ENCODE measurements around the gene FOSL2.

The FOSL2 gene

GRCh38 chr2:28399289-28399688 lies 6.6 kb downstream of the FOSL2 start:
- ChIA-PET CTCF (interaction anchor here (1.1 kb wide), 1 partner anchor 193 kb away, joined by 3 read pairs; no protein-coding TSS in a partner anchor), POLR2A (no interaction called here)
- no peak for DNase-seq (ENCODE audit: extremely low spot score)
- no peak for TF ChIP-seq ELF4 (IDR thresholded peaks at IDR 0.05)

- ChIA-PET CTCF (interaction anchor here (0.6 to 1.1 kb wide), 2 partner anchors 193 to 639 kb away, joined by 3 read pairs; no protein-coding TSS in a partner anchor), POLR2A (no interaction called here)
- no peak for TF ChIP-seq TARDBP (IDR thresholded peaks at IDR 0.05)
- no peak for TF ChIP-seq HDGF (IDR thresholded peaks at IDR 0.05; ENCODE audit: borderline replicate concordance)
- no peak for TF ChIP-seq L3MBTL2 (conservative IDR thresholded peaks at IDR 0.05)
- TF ChIP-seq FOXM1 (IDR thresholded peaks at IDR 0.05; ENCODE audit: borderline replicate concordance): no peak
- TF ChIP-seq BHLHE40 (IDR thresholded peaks at IDR 0.05; ENCODE audit: borderline replicate concordance): no peak
- TF ChIP-seq FOXA1 (IDR thresholded peaks at IDR 0.05): no peak
- no peak for TF ChIP-seq SUZ12 (IDR thresholded peaks at IDR 0.05)
- no peak for TF ChIP-seq LEF1 (IDR thresholded peaks at IDR 0.05; ENCODE audit: borderline replicate concordance)
- no peak for TF ChIP-seq SP1 (IDR thresholded peaks at IDR 0.05)
- TF ChIP-seq ZNF384 (IDR thresholded peaks at IDR 0.05): no peak
- no peak for TF ChIP-seq CTBP1 (IDR thresholded peaks at IDR 0.05; ENCODE audit: borderline replicate concordance)
- TF ChIP-seq ELF4 (IDR thresholded peaks at IDR 0.05): no peak
- TF ChIP-seq NFRKB (IDR thresholded peaks at IDR 0.05): no peak
- TF ChIP-seq ARNT (IDR thresholded peaks at IDR 0.05): no peak
- TF ChIP-seq, protein P1, sequence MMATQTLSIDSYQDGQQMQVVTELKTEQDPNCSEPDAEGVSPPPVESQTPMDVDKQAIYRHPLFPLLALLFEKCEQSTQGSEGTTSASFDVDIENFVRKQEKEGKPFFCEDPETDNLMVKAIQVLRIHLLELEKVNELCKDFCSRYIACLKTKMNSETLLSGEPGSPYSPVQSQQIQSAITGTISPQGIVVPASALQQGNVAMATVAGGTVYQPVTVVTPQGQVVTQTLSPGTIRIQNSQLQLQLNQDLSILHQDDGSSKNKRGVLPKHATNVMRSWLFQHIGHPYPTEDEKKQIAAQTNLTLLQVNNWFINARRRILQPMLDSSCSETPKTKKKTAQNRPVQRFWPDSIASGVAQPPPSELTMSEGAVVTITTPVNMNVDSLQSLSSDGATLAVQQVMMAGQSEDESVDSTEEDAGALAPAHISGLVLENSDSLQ (IDR thresholded peaks at IDR 0.05): no peak
- no peak for DNase-seq (ENCODE audit: extremely low spot score)
These were observed 7.3 kb downstream of the FOSL2 start for GRCh38 chr2:28399956-28400355.

DNA sequence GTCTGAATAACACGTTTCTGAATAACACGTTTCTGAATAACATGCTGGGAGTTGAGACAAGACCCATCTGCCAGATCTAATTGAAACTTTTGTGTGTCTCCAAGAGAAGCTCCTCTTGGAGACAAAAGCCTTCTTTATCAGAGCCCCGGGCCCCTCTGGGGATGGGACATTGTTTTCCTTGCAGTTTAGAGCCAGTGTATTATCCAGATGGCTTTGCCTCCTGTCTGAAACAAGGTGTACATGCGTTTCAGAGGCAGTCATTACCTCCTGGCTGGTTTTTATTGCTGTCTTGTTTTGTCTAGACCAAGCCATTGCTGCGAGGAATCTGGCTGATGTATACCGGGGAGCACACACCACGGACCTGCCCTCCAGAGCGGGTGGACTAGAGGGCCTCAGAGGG lies 7.8 kb downstream of the FOSL2 start:
- POLR2A ChIA-PET: no interaction called here
- DNase-seq (ENCODE audit: extremely low spot score): no peak
- TF ChIP-seq L3MBTL2 (conservative IDR thresholded peaks at IDR 0.05) (no peak), LEF1 (IDR thresholded peaks at IDR 0.05; ENCODE audit: borderline replicate concordance) (no peak), BHLHE40 (IDR thresholded peaks at IDR 0.05; ENCODE audit: borderline replicate concordance) (no peak), ZNF384 (IDR thresholded peaks at IDR 0.05) (no peak), SUZ12 (IDR thresholded peaks at IDR 0.05) (no peak), FOXK2 (IDR thresholded peaks at IDR 0.05) (no peak), FOXM1 (IDR thresholded peaks at IDR 0.05; ENCODE audit: borderline replicate concordance) (no peak), TARDBP (IDR thresholded peaks at IDR 0.05) (no peak), ARNT (IDR thresholded peaks at IDR 0.05) (no peak)
- TF ChIP-seq, protein P1 (IDR thresholded peaks at IDR 0.05): no peak
- CTCF ChIA-PET: interaction anchor here (0.6 to 1.1 kb wide), 2 partner anchors 192 to 639 kb away, joined by 3 read pairs; no protein-coding TSS in a partner anchor

DNA sequence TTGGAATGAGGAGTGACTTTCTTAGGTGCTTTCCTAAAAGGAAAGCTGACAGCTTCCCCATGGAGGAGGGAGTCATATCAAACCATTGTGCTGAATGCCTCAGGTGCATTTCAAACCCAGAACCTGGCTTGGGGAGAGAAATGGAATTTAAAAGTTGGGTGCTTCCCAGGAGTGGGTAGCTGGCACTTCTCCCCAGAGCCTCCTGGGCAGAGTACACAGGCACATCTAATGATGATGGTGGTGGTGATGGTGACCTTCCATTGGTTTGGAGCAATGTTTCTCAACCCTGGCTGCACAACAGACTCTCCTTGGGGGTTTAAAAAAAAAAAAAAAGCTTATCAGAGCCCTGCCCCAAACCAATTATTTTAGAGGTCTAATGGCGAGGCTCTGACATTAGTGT lies 8.3 kb downstream of the FOSL2 start:
- TF ChIP-seq SP1 (IDR thresholded peaks at IDR 0.05) (no peak), HDGF (IDR thresholded peaks at IDR 0.05; ENCODE audit: borderline replicate concordance) (no peak), SUZ12 (IDR thresholded peaks at IDR 0.05) (no peak), LEF1 (IDR thresholded peaks at IDR 0.05; ENCODE audit: borderline replicate concordance) (no peak), CTBP1 (IDR thresholded peaks at IDR 0.05; ENCODE audit: borderline replicate concordance) (no peak), BHLHE40 (IDR thresholded peaks at IDR 0.05; ENCODE audit: borderline replicate concordance) (no peak), FOXA1 (IDR thresholded peaks at IDR 0.05) (no peak), NFRKB (IDR thresholded peaks at IDR 0.05) (no peak), ZNF384 (IDR thresholded peaks at IDR 0.05) (no peak), ELF4 (IDR thresholded peaks at IDR 0.05) (no peak), ARNT (IDR thresholded peaks at IDR 0.05) (no peak), TARDBP (IDR thresholded peaks at IDR 0.05) (no peak), FOXM1 (IDR thresholded peaks at IDR 0.05; ENCODE audit: borderline replicate concordance) (no peak)
- TF ChIP-seq, protein P1 (IDR thresholded peaks at IDR 0.05): no peak
- POLR2A ChIA-PET: no interaction called here
- CTCF ChIA-PET: interaction anchor here (0.6 to 0.9 kb wide), 3 partner anchors 41 to 646 kb away, joined by 3 to 11 read pairs (median 4); no protein-coding TSS in a partner anchor
- no peak for DNase-seq (ENCODE audit: extremely low spot score)

DNA sequence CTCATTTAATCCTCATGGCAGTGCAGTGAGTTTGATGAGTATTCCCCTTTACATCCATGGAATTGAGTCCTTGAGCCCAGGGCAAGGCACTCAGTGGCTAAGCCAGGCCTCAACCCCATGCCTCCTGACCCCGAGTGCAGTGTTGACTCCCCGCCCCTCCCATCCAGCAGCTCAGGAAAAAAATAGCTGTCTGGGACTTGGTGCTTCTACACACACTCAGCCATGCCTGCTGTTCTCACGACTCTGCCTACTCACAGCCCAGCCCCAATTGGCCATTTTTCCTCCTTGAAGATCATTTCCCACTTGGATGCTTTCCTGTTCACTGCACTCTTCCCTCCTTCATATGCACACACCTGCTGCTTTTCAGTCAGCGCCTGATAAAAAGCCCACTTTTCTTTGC lies 8.8 kb downstream of the FOSL2 start:
- DNase-seq (ENCODE audit: extremely low spot score): no peak
- TF ChIP-seq FOXA1 (IDR thresholded peaks at IDR 0.05) (no peak), LEF1 (IDR thresholded peaks at IDR 0.05; ENCODE audit: borderline replicate concordance) (no peak), NFRKB (IDR thresholded peaks at IDR 0.05) (no peak), SUZ12 (IDR thresholded peaks at IDR 0.05) (no peak), TARDBP (IDR thresholded peaks at IDR 0.05) (no peak), BHLHE40 (IDR thresholded peaks at IDR 0.05; ENCODE audit: borderline replicate concordance) (no peak), ELF4 (IDR thresholded peaks at IDR 0.05) (no peak), ZNF384 (IDR thresholded peaks at IDR 0.05) (no peak), FOXM1 (IDR thresholded peaks at IDR 0.05; ENCODE audit: borderline replicate concordance) (no peak), ARNT (IDR thresholded peaks at IDR 0.05) (no peak), L3MBTL2 (conservative IDR thresholded peaks at IDR 0.05) (no peak)
- TF ChIP-seq, protein P1 (IDR thresholded peaks at IDR 0.05): no peak
- ChIA-PET POLR2A (no interaction called here), CTCF (interaction anchor here (0.6 to 0.9 kb wide), 3 partner anchors 41 to 646 kb away, joined by 3 to 11 read pairs (median 4); no protein-coding TSS in a partner anchor)
